Measurements from ENCODE around the gene RDH5. TPM values are rescaled to one million over a fixed set of nuclear protein-coding genes. Genes with fewer than 3 reads are reported as not detected.

The RDH5 gene
- total RNA-seq, 1 donor from 2014 or later, result 11.2 TPM

- no peaks in the 10 kb centered on the region for H3K27me3 Mint-ChIP-seq (ENCODE audit: low read depth)
- H3K36me3 Mint-ChIP-seq, result peaks cover 29% of the 10 kb centered on the region
- H3K4me1 Mint-ChIP-seq, result no peaks in the 10 kb centered on the region
Observed at GRCh38 chr12:55771736-55772135, 51.5 kb downstream of the RDH5 start.

More at GRCh38 chr12:55771736-55772135, 51.5 kb downstream of the RDH5 start:
- Mint-ChIP-seq H3K9me3 (no peaks in the 10 kb centered on the region), H3K4me3 (no peak overlapping the region), H3K27ac (no peak overlapping the region)
- no peak for TF ChIP-seq CTCF (IDR thresholded peaks at IDR 0.05; ENCODE audit: unreplicated experiment)
- no peak for DNase-seq (ENCODE audit: low spot score in 2 of 2, unreplicated experiment in 2 of 2)

Other genes with a start within 250 kb of the RDH5 start
- not detected in 3 replicates for gene OR6C68, start 228.0 kb upstream of the RDH5 start, total RNA-seq
- gene OR6C4, start 170.8 kb upstream of the RDH5 start, total RNA-seq, result not detected in 3 replicates
- 0.13 to 0.29 TPM (median 0.22 TPM) in 3 replicates for gene OR2AP1, start 147.9 kb upstream of the RDH5 start, total RNA-seq
- not detected in 3 replicates for gene OR10P1, start 83.5 kb upstream of the RDH5 start, total RNA-seq
- gene ITGA7, start 12.5 kb upstream of the RDH5 start, total RNA-seq, result 32.5 to 34.0 TPM (median 33.2 TPM) in 3 replicates
- 58.0 to 63.4 TPM (median 61.6 TPM) in 3 replicates for gene BLOC1S1, start 4.3 kb upstream of the RDH5 start, total RNA-seq
- gene CD63, start 8.6 kb downstream of the RDH5 start, total RNA-seq, result 429 to 438 TPM (median 438 TPM) in 3 replicates
- gene GDF11, start 22.7 kb downstream of the RDH5 start, total RNA-seq, result 17.0 to 18.7 TPM (median 18.1 TPM) in 3 replicates
- gene SARNP, start 97.3 kb downstream of the RDH5 start, total RNA-seq, result 67.9 to 73.2 TPM (median 71.5 TPM) in 3 replicates
- gene ORMDL2, start 97.6 kb downstream of the RDH5 start, total RNA-seq, result 24.8 to 28.3 TPM (median 26.3 TPM) in 3 replicates
- 37.8 to 38.5 TPM (median 38.3 TPM) in 3 replicates for gene DNAJC14, start 109.2 kb downstream of the RDH5 start, total RNA-seq
- gene MMP19, start 122.5 kb downstream of the RDH5 start, total RNA-seq, result 3.1 to 3.3 TPM (median 3.3 TPM) in 3 replicates
- 21.1 to 23.8 TPM (median 22.9 TPM) in 3 replicates for gene PYM1, start 207.5 kb downstream of the RDH5 start, total RNA-seq
- 29.7 to 42.2 TPM (median 33.5 TPM) in 3 replicates for gene DGKA, start 210.8 kb downstream of the RDH5 start, total RNA-seq
- gene PMEL, start 245.6 kb downstream of the RDH5 start, total RNA-seq, result 3.6 to 5.3 TPM (median 5.1 TPM) in 3 replicates
- 52.0 to 54.0 TPM (median 52.4 TPM) in 3 replicates for gene CDK2, start 246.4 kb downstream of the RDH5 start, total RNA-seq